ENCODE measurements around the gene AMD1. TPM values are rescaled to one million over a fixed set of nuclear protein-coding genes. Genes with fewer than 3 reads are reported as not detected.
"Not testable (repeated sequence)": the region's sequence is repeated elsewhere in the genome, so short reads cannot be mapped to it uniquely, and the experiment has no call there.

Gene AMD1
- total and polyA plus RNA-seq, 4 donors, result 36.9 to 81.7 (median 64.7) TPM

GRCh38 chr6:110900028-110900598 lies 25.5 kb downstream of the AMD1 start:
- Histone ChIP-seq H3K4me3 (no peak overlapping the region), H3K4me1 (ENCODE audit: control insufficient read depth in 5 of 5, insufficient read depth in 5 of 5, low read length in 5 of 5) (no peaks in the 10 kb centered on the region), H3K9me3 (ENCODE audit: control insufficient read depth in 4 of 4, insufficient read depth in 3 of 4, low read length in 3 of 4) (peaks cover 0 to 11% (median 4%) of the 10 kb centered on the region in 4 donors), H3K27ac (ENCODE audit: low read depth in 1 of 2, low read length in 1 of 2) (no peak overlapping the region), H3K36me3 (ENCODE audit: control insufficient read depth in 4 of 4, insufficient read depth in 4 of 4, low read length in 4 of 4) (peaks cover 10 to 19% (median 14%) of the 10 kb centered on the region in 4 donors), H3K9ac (ENCODE audit: insufficient read depth in 1 of 2, low read length in 2 of 2) (no peak overlapping the region), H3K27me3 (ENCODE audit: control insufficient read depth in 3 of 3, insufficient read depth in 3 of 3, low read length in 2 of 3) (no peaks in the 10 kb centered on the region)
- DNase-seq, result no peak
- 94 to 96% methylated on average over 5 of the region's 5 CpGs for WGBS, 2 donors
- no peak for TF ChIP-seq CTCF (IDR thresholded peaks at IDR 0.05; ENCODE audit: control extremely low read depth, extremely low read depth)
- no peak for ATAC-seq (ENCODE audit: insufficient read depth, low FRiP score)

GRCh38 chr6:110901601-110902000 lies 27.0 kb downstream of the AMD1 start:
- H3K4me1 ChIP-seq (ENCODE audit: control insufficient read depth in 5 of 5, insufficient read depth in 5 of 5, low read length in 5 of 5); H3K27me3 ChIP-seq (ENCODE audit: control insufficient read depth in 3 of 3, insufficient read depth in 3 of 3, low read length in 2 of 3); DNase-seq; H3K27ac ChIP-seq (ENCODE audit: low read depth in 1 of 2, low read length in 1 of 2); H3K4me3 ChIP-seq; ATAC-seq (ENCODE audit: insufficient read depth, low FRiP score); H3K9ac ChIP-seq (ENCODE audit: insufficient read depth in 1 of 2, low read length in 2 of 2): not testable (repeated sequence)
- Histone ChIP-seq H3K36me3 (ENCODE audit: control insufficient read depth in 4 of 4, insufficient read depth in 4 of 4, low read length in 4 of 4) (peaks cover 6 to 11% (median 6%) of the 10 kb centered on the region in 4 donors), H3K9me3 (ENCODE audit: control insufficient read depth in 4 of 4, insufficient read depth in 3 of 4, low read length in 3 of 4) (peaks cover 0 to 11% (median 4%) of the 10 kb centered on the region in 4 donors)
- 95 to 96% methylated on average over 8 of the region's 8 CpGs for WGBS, 2 donors

GRCh38 chr6:110902091-110902490 lies 27.5 kb downstream of the AMD1 start:
- H3K4me3 ChIP-seq, result no peak overlapping the region
- H3K4me1 ChIP-seq (ENCODE audit: control insufficient read depth in 5 of 5, insufficient read depth in 5 of 5, low read length in 5 of 5), result no peaks in the 10 kb centered on the region
- H3K27me3 ChIP-seq (ENCODE audit: control insufficient read depth in 3 of 3, insufficient read depth in 3 of 3, low read length in 2 of 3), result no peaks in the 10 kb centered on the region
- TF ChIP-seq CTCF (IDR thresholded peaks at IDR 0.05; ENCODE audit: control extremely low read depth, extremely low read depth), result no peak
- peaks cover under 1 to 6% (median 3%) of the 10 kb centered on the region in 4 donors for H3K36me3 ChIP-seq (ENCODE audit: control insufficient read depth in 4 of 4, insufficient read depth in 4 of 4, low read length in 4 of 4)
- no peak for ATAC-seq (ENCODE audit: insufficient read depth, low FRiP score)
- no peak overlapping the region for H3K9ac ChIP-seq (ENCODE audit: insufficient read depth in 1 of 2, low read length in 2 of 2)
- no peak overlapping the region for H3K27ac ChIP-seq (ENCODE audit: low read depth in 1 of 2, low read length in 1 of 2)
- H3K9me3 ChIP-seq (ENCODE audit: control insufficient read depth in 4 of 4, insufficient read depth in 3 of 4, low read length in 3 of 4), result peaks cover 0 to 11% (median 4%) of the 10 kb centered on the region in 4 donors
- DNase-seq, result no peak
- 92 to 94% methylated on average over 8 of the region's 8 CpGs for WGBS, 2 donors

GRCh38 chr6:110906273-110906672 lies 31.7 kb downstream of the AMD1 start:
- H3K9me3 ChIP-seq (ENCODE audit: control insufficient read depth in 4 of 4, insufficient read depth in 3 of 4, low read length in 3 of 4), result peaks cover 0 to 11% (median 4%) of the 10 kb centered on the region in 4 donors
- not testable (repeated sequence) for H3K9ac ChIP-seq (ENCODE audit: insufficient read depth in 1 of 2, low read length in 2 of 2); ATAC-seq (ENCODE audit: insufficient read depth, low FRiP score); DNase-seq; H3K4me3 ChIP-seq; H3K27me3 ChIP-seq (ENCODE audit: control insufficient read depth in 3 of 3, insufficient read depth in 3 of 3, low read length in 2 of 3); H3K36me3 ChIP-seq (ENCODE audit: control insufficient read depth in 4 of 4, insufficient read depth in 4 of 4, low read length in 4 of 4); H3K27ac ChIP-seq (ENCODE audit: low read depth in 1 of 2, low read length in 1 of 2); H3K4me1 ChIP-seq (ENCODE audit: control insufficient read depth in 5 of 5, insufficient read depth in 5 of 5, low read length in 5 of 5)
- 94% methylated on average over 1 of the region's 2 CpGs; no CpG with 5 or more reads in 1 of the 2 donors for WGBS, 2 donors
